Activated B cell treated with CpG ODN at 0.5 μM for 24 hours (primary cell): Measurements from ENCODE around the gene VEZF1. TPM values are rescaled to one million over a fixed set of nuclear protein-coding genes. Genes with fewer than 3 reads are reported as not detected.

Experiments
- ATAC-seq: fragments of 200-7000 bp; cut with Tn5 transposase; one replicate; pipeline ENCODE4 v1.10.0; 2021; ENCODE audit warnings: low read depth, mild to moderate bottlenecking, moderate library complexity
- CTCF ChIA-PET: fragments of 350-600 bp; sonication (Branson Sonifier 250); formaldehyde crosslinking; loops from one replicate; lab custom pipeline; 2021; ENCODE audit warnings: antibody characterized with exemption; lab: Charles Lee
- POLR2A ChIA-PET: fragments of 350-600 bp; sonication (Branson Sonifier 250); formaldehyde crosslinking; loops from one replicate; lab custom pipeline; 2021; ENCODE audit warnings: antibody characterized with exemption; lab: Charles Lee
- DNase-seq: peaks from one replicate; pipeline ENCODE4 v3.0.0; 2022
- H3K27ac Mint-ChIP-seq: one replicate; pipeline ENCODE4 v1.8.0; 2020; ENCODE audit warnings: mixed read lengths
- H3K27me3 Mint-ChIP-seq: one replicate; pipeline ENCODE4 v1.8.0; 2021; ENCODE audit warnings: mixed read lengths
- H3K36me3 Mint-ChIP-seq: one replicate; pipeline ENCODE4 v1.8.0; 2021; ENCODE audit warnings: low read depth, mixed read lengths
- H3K4me1 Mint-ChIP-seq: one replicate; pipeline ENCODE4 v1.8.0; 2021; ENCODE audit warnings: mixed read lengths
- H3K4me3 Mint-ChIP-seq: one replicate; pipeline ENCODE4 v1.8.0; 2020; ENCODE audit warnings: mild to moderate bottlenecking, mixed read lengths
- H3K9me3 Mint-ChIP-seq: one replicate; pipeline ENCODE4 v1.8.0; 2020; ENCODE audit warnings: mixed read lengths
- intact Hi-C: fragments of 100-400 bp; cut with micrococcal nuclease; formaldehyde crosslinking; loops from one replicate; pipeline ENCODE4 v1.15.1; 2024
- total RNA-seq: library from RNA; stranded (reverse); gene quantifications from 2 replicates; pipeline ENCODE4 v1.2.3, GENCODE V29; 2022
- TF ChIP-seq, protein P1 (sequence below): fragments of 200-600 bp; IDR thresholded peaks from one replicate; pipeline ENCODE4 v1.8.0; 2022; ENCODE audit warnings: antibody characterized with exemption, mild to moderate bottlenecking

Gene VEZF1
- total RNA-seq, 1 donor from 2014 or later: 45.1 TPM

- intact Hi-C loops: loop anchor here (2.0 to 10.0 kb wide), 6 partner anchors 326 to 1174 kb away; partner anchors contain the start of genes C17orf67, MSI2 and SCPEP1
- H3K4me3 Mint-ChIP-seq: peak overlapping the region; percentile 100
- H3K27ac Mint-ChIP-seq: peak overlapping the region; percentile 99
- peaks cover 57% of the 10 kb centered on the region for H3K4me1 Mint-ChIP-seq
- H3K36me3 Mint-ChIP-seq: peaks cover 62% of the 10 kb centered on the region
- POLR2A ChIA-PET: interaction anchor here (0.6 to 2.9 kb wide), 17 partner anchors 9 to 1149 kb away, joined by 3 to 55 read pairs (median 5); partner anchors contain the start of genes DYNLL2, MRPS23, PRR11 and SKA2
- TF ChIP-seq, protein P1, sequence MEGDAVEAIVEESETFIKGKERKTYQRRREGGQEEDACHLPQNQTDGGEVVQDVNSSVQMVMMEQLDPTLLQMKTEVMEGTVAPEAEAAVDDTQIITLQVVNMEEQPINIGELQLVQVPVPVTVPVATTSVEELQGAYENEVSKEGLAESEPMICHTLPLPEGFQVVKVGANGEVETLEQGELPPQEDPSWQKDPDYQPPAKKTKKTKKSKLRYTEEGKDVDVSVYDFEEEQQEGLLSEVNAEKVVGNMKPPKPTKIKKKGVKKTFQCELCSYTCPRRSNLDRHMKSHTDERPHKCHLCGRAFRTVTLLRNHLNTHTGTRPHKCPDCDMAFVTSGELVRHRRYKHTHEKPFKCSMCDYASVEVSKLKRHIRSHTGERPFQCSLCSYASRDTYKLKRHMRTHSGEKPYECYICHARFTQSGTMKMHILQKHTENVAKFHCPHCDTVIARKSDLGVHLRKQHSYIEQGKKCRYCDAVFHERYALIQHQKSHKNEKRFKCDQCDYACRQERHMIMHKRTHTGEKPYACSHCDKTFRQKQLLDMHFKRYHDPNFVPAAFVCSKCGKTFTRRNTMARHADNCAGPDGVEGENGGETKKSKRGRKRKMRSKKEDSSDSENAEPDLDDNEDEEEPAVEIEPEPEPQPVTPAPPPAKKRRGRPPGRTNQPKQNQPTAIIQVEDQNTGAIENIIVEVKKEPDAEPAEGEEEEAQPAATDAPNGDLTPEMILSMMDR: no peak
- CTCF ChIA-PET: interaction anchor here (1.0 to 2.3 kb wide), 4 partner anchors 8 to 149 kb away, joined by 3 to 16 read pairs (median 6); no protein-coding TSS in a partner anchor
- H3K9me3 Mint-ChIP-seq: no peaks in the 10 kb centered on the region
- peaks cover 3% of the 10 kb centered on the region for H3K27me3 Mint-ChIP-seq
- ATAC-seq (peak; percentile 10), DNase-seq (no peak)
These were observed 18.5 kb upstream of the VEZF1 start for GRCh38 chr17:58006560-58006923.

- peaks cover 67% of the 10 kb centered on the region for H3K36me3 Mint-ChIP-seq
- CTCF ChIA-PET: interaction anchor here (1.0 to 2.3 kb wide), 3 partner anchors 8 to 19 kb away, joined by 3 to 16 read pairs (median 4); no protein-coding TSS in a partner anchor
- ATAC-seq: no peak
- TF ChIP-seq, protein P1: no peak
- peaks cover 62% of the 10 kb centered on the region for H3K4me1 Mint-ChIP-seq
- DNase-seq: no peak
- H3K9me3 Mint-ChIP-seq: no peaks in the 10 kb centered on the region
- peak overlapping the region; percentile 99 for H3K27ac Mint-ChIP-seq
- peaks cover 3% of the 10 kb centered on the region for H3K27me3 Mint-ChIP-seq
- H3K4me3 Mint-ChIP-seq: peak overlapping the region; percentile 100
- POLR2A ChIA-PET: interaction anchor here (0.6 to 2.9 kb wide), 10 partner anchors 8 to 626 kb away, joined by 3 to 55 read pairs (median 8); partner anchors contain the start of genes DYNLL2, MRPS23, SUPT4H1 and VEZF1
- intact Hi-C loops: loop anchor here (2.0 to 10.0 kb wide), 6 partner anchors 326 to 1173 kb away; partner anchors contain the start of genes C17orf67, MSI2 and SCPEP1
These were observed 17.9 kb upstream of the VEZF1 start for GRCh38 chr17:58005728-58006559.

DNA sequence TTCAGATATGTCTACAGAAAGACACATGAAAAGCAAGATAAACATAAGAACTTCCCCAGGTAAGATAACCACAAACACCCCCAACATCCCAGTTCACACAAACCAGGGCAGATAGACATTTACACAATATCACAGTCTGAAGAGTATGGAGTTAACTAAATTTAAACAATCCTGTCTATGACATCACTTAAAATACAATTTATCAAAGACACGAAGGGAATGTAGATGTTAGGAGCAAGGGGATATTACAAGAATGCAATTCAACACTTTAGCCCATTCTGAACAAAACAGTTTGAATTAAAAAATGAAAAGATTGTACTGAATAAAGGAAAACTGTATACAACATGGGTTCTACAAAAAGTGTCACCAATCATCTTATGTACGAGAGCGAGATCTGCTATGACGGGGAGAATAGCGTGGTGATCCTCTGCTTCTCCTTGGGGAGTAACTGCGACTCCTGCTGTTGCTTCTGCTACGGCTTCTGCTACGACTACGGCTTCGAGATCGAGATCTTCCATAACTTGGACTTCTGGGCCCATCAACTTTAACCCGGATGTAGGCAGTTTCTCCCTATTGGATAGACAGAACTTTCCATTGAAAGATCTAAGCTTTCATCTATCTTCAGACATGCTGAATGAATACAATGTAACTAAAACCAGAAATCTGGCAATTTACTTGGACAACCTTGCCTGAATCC, 17.1 kb upstream of the VEZF1 start:
- H3K27me3 Mint-ChIP-seq: peaks cover 3% of the 10 kb centered on the region
- ChIA-PET CTCF (no interaction called here), POLR2A (interaction anchor here (2.8 to 2.9 kb wide), 2 partner anchors 78 to 155 kb away, joined by 49 to 55 read pairs; partner anchors contain the start of genes DYNLL2 and MRPS23)
- TF ChIP-seq, protein P1: no peak
- H3K27ac Mint-ChIP-seq: peak overlapping the region; percentile 99
- no peak for ATAC-seq
- no peak for DNase-seq
- intact Hi-C loops: loop anchor here (5.0 to 10.0 kb wide), 3 partner anchors 327 to 1030 kb away; partner anchors contain the start of gene SCPEP1
- no peaks in the 10 kb centered on the region for H3K9me3 Mint-ChIP-seq
- peaks cover 62% of the 10 kb centered on the region for H3K4me1 Mint-ChIP-seq
- H3K36me3 Mint-ChIP-seq: peaks cover 70% of the 10 kb centered on the region
- peak overlapping the region; percentile 100 for H3K4me3 Mint-ChIP-seq

DNA sequence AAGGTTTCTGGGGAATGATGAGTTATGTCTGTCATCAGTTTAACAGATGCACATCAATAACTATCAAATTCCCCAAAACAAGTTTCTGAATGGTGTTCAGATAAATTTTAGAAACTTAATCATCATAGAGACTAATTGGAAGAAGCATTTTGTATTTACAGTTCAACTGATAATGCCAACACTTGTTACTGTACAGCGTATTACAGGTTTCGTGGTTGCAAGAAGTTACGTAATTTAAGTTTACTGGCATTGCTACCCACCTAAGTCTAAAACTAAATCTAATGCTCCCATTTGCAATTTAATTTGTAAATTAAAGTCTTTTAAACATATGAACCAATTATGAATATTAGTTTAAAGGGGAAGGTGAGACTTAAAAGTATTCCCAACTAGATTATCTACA, 16.0 kb upstream of the VEZF1 start:
- POLR2A ChIA-PET: no interaction called here
- intact Hi-C loops: loop anchor here (10.0 kb wide), 2 partner anchors 379 to 1029 kb away; partner anchors contain the start of gene SCPEP1
- no peaks in the 10 kb centered on the region for H3K9me3 Mint-ChIP-seq
- CTCF ChIA-PET: interaction anchor here (11.4 kb wide), 1 partner anchor 146 kb away, joined by 242 read pairs; no protein-coding TSS in a partner anchor
- DNase-seq: no peak
- TF ChIP-seq, protein P1: no peak
- H3K27me3 Mint-ChIP-seq: peaks cover 3% of the 10 kb centered on the region
- no peak overlapping the region for H3K27ac Mint-ChIP-seq
- no peak for ATAC-seq
- no peak overlapping the region for H3K4me3 Mint-ChIP-seq
- peaks cover 78% of the 10 kb centered on the region for H3K36me3 Mint-ChIP-seq
- peaks cover 66% of the 10 kb centered on the region for H3K4me1 Mint-ChIP-seq
